B cell (primary cell): ENCODE measurements around the gene ZNF358.

Experiments
- CTCF ChIP-seq: fragments of 200-600 bp; IDR thresholded peaks from one replicate; pipeline ENCODE4 v1.8.0; 2022; ENCODE audit warnings: antibody characterized with exemption, mild to moderate bottlenecking
- EZH2 ChIP-seq: IDR thresholded peaks from 2 replicates; pipeline ENCODE4 v1.6.1; 2012; ENCODE audit warnings: borderline replicate concordance, low read depth, mild to moderate bottlenecking, moderate library complexity, low read length; ENCODE audit not compliant: insufficient read depth, poor library complexity, severe bottlenecking

GRCh38 chr19:7469669-7470285, 46.1 kb upstream of the ZNF358 start:
- no peak for TF ChIP-seq CTCF
- TF ChIP-seq EZH2: no peak
